ENCODE results near the gene TACR3.
"Not testable (repeated sequence)": the region's sequence is repeated elsewhere in the genome, so short reads cannot be mapped to it uniquely, and the experiment has no call there.

Gene TACR3, protein sequence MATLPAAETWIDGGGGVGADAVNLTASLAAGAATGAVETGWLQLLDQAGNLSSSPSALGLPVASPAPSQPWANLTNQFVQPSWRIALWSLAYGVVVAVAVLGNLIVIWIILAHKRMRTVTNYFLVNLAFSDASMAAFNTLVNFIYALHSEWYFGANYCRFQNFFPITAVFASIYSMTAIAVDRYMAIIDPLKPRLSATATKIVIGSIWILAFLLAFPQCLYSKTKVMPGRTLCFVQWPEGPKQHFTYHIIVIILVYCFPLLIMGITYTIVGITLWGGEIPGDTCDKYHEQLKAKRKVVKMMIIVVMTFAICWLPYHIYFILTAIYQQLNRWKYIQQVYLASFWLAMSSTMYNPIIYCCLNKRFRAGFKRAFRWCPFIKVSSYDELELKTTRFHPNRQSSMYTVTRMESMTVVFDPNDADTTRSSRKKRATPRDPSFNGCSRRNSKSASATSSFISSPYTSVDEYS

DNA sequence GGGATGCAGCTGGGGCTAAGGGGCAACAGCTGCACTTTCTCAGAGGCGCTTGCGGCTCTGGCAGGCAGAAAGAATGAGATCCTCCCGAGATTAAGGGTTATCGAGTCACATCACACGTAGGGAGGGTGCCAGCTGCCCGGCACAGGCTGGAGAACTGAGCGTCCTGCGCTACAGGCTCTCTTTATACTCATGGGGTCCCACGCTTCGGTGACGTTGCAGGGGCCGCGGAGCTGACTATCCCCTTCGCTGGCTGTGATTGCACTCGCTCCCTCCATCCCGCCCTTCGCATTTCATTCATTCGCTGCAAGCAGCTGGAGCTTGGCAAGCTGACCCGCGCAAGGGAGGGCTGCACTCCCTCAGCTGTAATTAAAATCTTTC, at the start of gene TACR3:
Gene TACR3 (minus strand): TSS at position 156 of the 378 bp plus-strand sequence. CDS start 310 bp downstream, outside the sequence.
- peak in 10 of 56 donors; percentile 0 to 28 (median 14) for DNase-seq

DNA sequence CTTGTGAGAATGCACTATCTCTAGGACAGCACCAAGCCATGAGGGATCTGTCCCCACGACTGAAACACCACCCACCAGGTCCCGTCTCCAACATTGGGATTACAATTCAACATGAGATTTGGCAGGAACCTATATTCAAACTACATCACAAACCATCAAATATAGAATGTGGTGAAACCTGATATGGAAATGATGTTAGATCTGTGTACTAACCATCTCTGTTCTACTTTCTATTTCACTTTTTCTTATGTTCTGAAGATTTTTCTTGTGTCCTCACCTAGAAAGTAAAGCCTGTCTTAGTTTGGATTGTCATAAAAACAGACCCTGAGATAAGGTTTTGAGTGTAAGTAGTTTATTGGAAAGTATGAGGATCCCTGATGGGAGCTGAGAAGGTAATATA, 37.8 kb upstream of the TACR3 start:
- no peak for DNase-seq

DNA sequence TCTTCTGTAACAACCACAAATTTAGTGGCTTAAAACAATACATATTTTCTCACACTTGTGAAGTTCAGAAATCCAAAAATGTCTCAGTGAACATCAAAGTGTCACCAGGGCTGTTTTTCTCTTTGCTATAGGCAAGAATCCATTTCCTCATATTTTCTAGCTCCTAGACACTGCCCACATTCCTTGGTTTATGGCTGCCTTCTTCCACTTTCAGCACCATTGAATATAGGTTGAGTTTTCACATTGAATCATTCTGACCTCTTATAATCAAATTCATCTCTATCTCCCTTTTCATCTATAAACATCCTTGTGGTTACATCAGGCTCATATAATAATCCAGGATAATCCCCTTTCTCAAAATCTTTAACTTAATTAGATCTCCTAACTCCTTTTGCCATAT, 37.0 kb upstream of the TACR3 start:
- DNase-seq, result no peak

DNA sequence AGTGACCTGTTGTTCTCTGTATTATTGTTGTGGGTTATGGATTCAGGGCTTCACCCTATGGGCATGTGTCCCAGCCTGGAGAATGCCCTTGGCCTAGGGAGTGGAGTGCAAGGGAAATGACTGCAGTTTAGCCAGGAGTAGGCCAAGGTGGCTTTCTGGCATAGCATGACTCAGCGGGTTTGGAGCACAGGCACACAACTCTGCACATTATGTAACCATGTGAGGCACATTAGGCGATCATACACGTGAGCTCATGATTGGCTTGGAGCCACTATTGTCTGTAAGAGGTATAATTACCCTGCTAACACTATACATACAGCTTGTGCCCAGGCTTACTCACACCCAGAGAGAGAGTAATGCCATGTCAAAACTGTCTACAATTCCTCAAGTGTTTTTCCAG, 35.1 kb upstream of the TACR3 start:
- peak in 1 of 56 donors; percentile 14 for DNase-seq

DNA sequence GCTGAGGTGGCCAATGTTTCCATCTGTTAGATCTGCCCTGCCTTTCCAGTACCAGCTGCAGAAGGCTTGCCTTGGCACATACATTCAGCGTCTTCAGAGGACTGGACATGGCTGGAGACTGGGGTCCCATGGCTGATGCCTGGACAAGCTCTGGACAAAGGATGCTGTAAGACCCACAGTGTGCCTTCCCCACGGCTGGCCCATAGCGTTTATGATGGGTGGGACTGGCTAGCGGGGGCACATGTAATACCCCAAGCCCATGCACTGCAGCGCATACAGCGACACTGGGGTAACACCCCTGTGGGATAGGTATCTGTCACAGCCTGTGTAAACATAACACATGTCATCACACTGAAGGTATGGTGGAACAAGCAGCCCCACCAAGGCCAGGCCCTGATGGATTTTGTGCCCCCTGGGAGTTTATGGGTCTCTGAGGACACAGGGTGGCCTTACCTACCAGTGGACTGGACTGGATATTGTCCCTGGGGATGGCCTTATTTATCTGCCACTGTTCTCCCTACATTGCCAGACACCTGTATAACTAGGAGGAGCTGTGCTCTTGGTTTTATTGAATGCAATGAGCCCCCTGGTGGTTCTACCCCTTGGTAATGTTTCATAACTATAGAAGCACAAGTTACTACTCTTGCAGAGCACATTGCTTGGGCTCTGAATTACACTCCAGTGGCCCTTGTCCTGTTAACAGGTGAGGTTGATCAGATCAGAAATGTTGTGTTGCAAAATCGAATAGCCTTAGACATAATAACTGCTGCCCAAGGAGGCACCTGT, 34.3 kb upstream of the TACR3 start:
- DNase-seq, result no peak

DNA sequence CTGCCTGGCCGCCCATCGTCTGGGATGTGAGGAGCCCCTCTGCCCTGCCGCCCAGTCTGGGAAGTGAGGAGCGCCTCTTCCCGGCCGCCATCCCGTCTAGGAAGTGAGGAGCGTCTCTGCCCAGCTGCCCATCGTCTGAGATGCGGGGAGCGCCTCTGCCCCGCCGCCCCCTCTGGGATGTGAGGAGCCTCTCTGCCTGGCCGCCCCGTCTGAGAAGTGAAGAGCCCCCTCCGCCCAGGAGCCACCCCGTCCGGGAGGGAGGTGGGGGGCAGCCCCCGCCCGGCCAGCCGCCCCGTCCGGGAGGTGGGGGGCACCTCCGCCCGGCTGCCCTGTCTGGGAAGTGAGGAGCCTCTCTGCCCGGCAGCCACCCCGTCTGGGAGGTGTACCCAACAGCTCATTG, 3.4 kb upstream of the TACR3 start:
- not testable (repeated sequence) for DNase-seq

DNA sequence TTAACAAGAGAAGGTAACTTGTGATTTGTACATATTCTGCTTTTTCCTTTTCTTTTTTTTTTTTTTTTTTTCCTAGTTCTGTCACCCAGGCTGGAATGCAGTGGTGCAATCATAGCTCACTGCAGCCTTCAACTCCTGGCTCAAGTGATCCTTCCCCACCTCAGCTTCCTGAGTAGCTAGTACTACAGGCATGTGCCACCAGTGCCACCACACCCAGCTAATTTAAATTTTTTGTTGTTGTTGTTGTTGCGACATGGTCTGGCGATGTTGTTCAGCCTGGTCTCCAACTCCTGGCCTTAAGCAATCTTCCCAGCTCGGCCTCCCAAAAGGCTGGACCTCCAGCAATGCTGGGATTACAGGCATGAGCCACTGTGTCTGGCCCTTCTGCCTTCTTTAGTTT, 1.5 kb upstream of the TACR3 start:
- no peak for DNase-seq

DNA sequence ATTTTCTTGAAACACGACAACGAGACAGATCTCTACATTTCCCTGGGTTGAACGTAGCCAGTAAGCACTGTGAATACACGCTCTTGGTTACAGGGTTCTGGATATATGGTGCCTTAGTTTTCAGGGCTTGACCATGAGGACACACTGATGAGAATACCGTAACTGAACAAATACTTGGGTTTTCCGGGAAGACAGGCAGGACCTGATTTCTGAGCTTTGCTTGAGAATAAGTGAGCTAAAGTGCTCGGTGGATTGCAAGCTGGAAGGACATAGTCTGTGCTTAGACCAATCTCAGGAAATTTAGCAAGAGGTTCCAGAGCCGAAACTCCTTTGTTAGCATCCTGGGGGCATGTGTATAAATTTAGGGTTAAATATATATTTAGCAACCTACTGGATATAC, 876 bp upstream of the TACR3 start:
- no peak for DNase-seq

DNA sequence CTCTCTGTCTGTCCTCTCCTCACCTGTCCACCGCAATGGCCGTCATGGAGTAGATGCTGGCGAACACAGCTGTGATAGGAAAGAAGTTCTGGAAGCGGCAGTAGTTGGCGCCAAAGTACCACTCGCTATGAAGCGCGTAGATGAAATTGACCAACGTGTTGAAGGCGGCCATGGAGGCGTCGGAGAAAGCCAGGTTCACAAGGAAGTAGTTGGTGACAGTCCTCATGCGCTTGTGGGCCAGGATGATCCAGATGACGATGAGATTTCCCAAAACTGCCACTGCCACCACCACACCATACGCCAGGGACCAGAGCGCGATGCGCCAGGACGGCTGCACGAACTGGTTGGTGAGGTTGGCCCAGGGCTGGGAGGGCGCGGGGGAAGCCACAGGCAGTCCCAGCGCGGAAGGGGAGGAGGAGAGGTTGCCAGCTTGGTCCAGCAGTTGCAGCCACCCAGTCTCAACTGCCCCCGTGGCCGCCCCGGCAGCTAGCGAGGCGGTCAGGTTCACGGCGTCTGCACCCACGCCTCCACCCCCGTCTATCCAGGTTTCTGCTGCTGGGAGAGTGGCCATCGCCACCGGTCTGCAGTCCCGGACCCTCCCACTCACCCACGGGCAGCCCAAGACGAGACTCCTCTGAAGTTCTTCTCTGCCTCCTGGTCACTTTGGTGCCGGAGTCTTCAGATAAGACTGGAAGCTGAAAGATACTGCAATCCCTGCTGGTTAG, 518 bp downstream of the TACR3 start:
- peak in 11 of 56 donors; percentile 0 to 27 (median 11) for DNase-seq

DNA sequence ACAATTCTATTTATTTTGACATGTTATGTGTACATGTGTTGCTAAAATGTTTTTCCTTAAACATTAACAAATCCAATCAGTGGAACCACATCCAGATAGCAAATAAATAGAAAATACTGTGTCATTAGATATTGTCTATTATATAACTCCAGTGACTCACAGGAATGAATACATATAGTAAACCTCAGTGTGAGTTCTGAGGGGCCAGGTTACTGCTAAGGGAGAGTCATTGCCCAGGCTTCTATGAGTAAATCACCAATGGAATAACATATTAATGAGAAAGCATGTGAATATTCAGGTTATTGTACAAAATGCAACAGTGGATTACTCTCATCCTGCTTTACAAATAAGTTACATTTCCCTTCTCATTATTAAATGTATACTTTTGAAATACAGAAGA, 27.2 kb downstream of the TACR3 start:
- DNase-seq, result no peak

DNA sequence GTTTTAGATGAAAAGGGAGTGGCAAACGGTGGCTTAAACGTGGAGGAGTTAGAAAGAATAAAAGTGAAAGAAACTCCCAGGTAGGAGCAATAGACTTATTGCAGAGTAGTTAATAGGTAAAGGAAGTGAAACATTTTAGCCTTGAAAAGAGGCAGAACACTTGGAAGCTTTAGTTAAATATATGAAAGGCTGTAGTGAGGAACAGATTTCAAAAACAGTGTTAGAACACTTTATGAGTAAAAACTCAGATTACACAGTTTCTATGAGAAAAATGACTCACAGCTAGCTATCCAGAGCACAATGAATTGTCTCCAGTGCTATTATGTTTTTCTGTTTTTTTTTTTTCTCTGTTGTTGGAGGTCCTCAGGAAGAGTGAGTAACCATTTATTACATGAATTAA, 45.8 kb downstream of the TACR3 start:
- no peak for DNase-seq

DNA sequence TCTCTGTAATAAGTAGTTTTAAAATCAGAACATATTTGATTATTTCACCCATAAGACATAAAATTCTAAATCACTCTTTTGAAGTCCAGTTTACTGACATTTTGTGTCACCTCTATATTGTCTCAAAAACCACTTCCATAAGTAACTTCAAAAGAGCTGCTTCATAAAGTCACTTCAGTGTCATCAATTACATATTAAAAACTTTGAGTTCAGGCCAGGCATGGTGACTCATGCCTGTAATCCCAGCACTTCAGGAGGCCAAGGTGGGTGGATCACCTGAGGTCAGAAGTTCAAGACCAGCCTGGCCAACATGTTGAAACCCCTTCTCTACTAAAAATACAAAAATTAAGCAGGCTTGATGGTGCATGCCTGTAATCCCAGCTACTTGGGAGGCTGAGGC, 53.0 kb downstream of the TACR3 start:
- DNase-seq, result not testable (repeated sequence)

DNA sequence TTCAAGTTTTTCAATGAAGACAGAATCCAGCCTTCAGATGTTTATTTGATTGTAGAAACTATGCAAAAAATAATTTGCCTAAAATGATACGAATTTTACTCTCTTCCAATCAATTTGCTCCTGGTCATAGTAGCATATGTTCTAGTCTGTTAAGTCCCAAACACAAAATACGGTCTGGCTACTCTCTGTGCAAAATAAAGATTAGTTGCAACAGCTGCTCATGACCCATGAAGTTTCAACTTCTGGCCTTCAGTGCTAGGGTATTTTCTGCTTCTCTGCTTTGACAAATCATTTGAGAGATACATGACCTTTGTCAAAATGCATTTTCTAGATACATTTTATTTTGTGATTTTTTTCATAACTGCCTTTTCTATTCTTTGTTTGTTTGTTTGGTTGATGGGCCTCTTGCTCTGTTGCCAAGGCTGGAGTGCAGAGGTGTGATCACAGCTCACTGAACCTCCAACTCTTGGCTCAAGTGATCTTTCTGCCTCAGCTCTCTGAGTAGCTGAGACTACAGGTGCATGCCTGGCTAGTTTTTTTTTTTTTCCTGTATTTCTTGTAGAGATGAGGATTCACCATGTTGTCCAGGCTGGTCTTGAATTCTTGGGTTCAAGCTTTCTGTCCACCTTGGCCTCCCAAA, 55.2 kb downstream of the TACR3 start:
- DNase-seq, result no peak

DNA sequence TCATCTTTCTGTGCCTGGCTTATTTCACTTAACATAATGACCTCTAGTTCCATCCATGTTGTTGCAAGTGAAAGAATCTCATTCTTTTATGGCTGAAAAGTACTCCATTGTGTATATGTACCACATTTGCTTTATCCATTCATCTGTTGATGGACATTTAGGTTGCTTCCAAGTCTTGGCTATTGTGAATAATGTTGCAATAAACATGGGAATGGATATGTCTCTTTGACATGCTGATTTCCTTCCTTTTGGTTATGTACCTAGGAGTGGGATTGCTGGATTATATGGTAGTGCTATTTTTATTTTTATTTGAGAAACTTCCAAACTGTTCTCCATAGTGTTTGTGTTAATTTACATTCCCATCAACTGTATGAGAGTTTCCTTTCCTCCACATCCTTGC, 71.2 kb downstream of the TACR3 start:
- DNase-seq, result no peak

DNA sequence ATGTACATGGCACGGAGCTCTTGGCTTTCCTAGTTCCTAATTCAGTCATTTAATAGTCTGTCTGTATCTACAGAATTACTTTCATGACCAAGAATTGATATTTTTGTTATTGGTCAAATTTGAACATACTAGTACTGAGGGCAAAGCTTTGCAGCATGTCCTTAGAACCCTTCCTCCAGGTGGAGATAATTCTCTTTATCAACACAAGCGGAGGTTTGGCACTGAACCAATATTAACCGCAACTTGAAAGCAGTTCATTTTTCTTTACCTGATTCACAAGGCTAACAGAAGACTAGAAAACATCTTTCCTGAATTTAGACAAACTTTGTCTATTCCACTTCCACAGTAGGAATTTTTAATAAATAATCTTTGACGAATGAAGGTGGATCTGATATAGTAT, 73.8 kb downstream of the TACR3 start:
- DNase-seq, result no peak

DNA sequence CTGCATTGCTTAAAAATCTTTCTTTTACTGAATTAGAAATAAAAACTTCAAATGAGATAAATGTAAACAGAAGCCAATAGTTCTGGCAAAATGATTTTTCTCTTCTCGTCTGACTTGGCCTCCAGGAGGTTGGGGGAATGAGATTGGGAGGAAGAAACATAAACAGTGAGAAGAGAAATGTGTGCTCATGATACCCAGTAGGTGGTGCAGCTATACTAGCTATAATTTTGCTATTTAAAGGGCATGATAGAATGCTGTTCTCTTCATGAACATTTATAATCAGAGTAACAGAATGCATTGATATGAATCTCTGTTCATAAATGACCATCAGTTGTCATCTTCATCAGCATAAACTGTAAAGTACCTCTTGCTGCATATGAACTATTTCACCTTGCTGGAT, 85.5 kb downstream of the TACR3 start:
- DNase-seq, result no peak

DNA sequence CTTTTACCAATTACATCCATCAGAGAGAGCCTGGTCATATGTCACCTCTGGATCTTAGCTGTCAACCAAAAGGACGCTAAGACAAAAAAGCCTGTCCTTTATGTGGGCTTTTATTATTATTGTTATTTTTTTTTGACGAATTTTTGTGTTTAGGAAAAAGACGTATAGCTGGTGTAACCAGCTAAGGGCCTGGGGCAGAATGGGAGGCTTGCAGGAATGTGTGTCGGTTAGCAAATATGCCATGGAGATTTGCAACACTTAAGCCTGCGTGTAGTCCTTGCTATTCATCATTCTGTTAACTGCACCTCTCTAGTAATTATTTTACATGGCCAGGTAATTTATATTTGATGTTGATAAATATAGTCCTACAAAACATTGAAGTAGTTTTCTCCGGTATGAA, 93.5 kb downstream of the TACR3 start:
- DNase-seq, result no peak

DNA sequence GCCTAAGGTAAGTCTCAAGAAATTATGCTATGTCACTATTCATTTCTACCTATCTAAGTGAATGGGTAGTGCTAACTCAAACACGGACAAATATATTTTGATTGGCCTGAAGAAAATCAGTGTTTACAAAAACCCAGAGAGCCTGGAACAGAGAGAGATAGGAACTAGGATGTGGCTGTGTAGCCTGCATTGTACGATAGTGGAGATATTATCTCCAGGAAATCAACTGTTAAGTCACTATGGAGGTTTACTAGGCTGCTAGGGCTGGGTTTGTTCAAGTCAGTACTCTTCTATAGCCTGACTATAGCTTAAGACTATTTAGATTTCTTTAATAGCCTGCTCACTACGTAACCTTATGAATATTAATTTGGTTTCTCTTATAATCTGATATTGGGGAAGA, 127.9 kb downstream of the TACR3 start:
- no peak for DNase-seq

DNA sequence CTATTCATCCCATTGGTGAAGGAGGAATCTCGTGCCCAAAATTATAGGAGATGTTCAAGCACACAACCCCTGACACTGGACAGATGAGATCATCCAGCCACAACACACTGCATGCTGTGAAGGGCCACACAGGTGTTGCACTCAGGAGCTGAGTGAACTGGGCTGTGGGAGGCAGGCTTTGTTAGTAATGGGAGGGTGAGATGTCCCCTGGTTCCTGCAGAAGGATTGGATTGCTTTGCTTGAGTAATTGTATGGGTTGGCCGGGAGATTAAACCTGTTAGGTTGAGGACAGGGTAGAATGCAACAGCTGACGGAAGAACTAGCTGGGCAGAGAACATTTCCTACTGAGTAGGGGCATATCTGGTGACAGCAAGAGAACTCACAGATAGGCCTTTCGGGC, 152.2 kb downstream of the TACR3 start:
- no peak for DNase-seq

DNA sequence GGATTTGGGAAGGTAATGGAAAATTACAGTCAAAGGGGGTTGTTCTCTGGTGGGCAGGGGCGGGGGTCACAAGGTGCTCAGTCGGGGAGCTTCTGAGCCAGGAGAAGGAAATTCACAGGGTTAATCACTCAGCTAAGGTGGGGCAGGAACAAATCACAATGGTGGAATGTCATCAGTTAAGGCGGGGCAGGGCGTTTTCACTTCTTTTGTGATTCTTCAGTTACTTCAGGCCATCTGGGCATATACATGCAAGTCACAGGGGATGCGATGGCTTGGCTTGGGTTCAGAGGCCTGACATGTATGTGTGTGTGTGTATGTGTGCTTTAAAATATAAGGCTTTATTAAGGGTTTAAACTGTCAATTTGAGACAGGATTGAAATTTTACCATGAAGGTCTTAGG, 160.6 kb downstream of the TACR3 start:
- not testable (repeated sequence) for DNase-seq

Data from amygdala (tissue), 56 donors.